Keratinocyte (primary cell): ENCODE results near the gene SLC1A2. TPM values are rescaled to one million over a fixed set of nuclear protein-coding genes. Genes with fewer than 3 reads are reported as not detected.

Experiments
- DNase-seq: peaks from one replicate; pipeline ENCODE4 v3.0.0-alpha.2; 2011; ENCODE audit warnings: low read depth, missing footprints, low spot score
- FAIRE-seq: peaks from 2 replicates; lab custom pipeline; 2011; peaks lifted over from hg19 to GRCh38; lab: Jason Lieb, UNC
- H2AFZ ChIP-seq: 2 replicates; pipeline ENCODE4 v1.6.0; 2012; ENCODE audit warnings: low read length, control low read depth, inconsistent platforms; ENCODE audit not compliant: control insufficient read depth
- H3K27ac ChIP-seq: 2 replicates; pipeline ENCODE4 v1.5.1; 2011; ENCODE audit warnings: low read length; ENCODE audit not compliant: control insufficient read depth, insufficient read depth
- H3K27me3 ChIP-seq: 3 replicates; pipeline ENCODE4 v1.6.0; 2011; ENCODE audit warnings: low read length; ENCODE audit not compliant: control insufficient read depth, insufficient read depth; ENCODE audit errors: extremely low read depth
- H3K36me3 ChIP-seq, 2 experiments: 2 replicates in 1 of 2; 3 replicates in 1 of 2; pipeline ENCODE4 v1.5.1; 2011; ENCODE audit warnings: low read length in 2 of 2, mild to moderate bottlenecking in 1 of 2; ENCODE audit not compliant: control insufficient read depth in 2 of 2, insufficient read depth in 2 of 2; ENCODE audit errors: extremely low read depth in 1 of 2
- H3K4me1 ChIP-seq: 3 replicates; pipeline ENCODE4 v1.5.1; 2011; ENCODE audit warnings: low read length; ENCODE audit not compliant: control insufficient read depth, insufficient read depth; ENCODE audit errors: extremely low read depth
- H3K4me2 ChIP-seq: 3 replicates; pipeline ENCODE4 v1.6.0; 2011; ENCODE audit warnings: low read depth, low read length; ENCODE audit not compliant: control insufficient read depth, insufficient read depth; ENCODE audit errors: extremely low read depth
- H3K4me3 ChIP-seq, 3 experiments: fragments of 200-600 bp in 1 of 3; sonication (generic) in 1 of 3; 2 replicates in 2 of 3; 3 replicates in 1 of 3; pipeline ENCODE4 v1.5.1; 2011 to 2016; ENCODE audit warnings: low read length in 3 of 3, mild to moderate bottlenecking in 3 of 3, control low read depth in 2 of 3, inconsistent platforms in 1 of 3, low read depth in 1 of 3, mixed read lengths in 1 of 3, mixed run types in 1 of 3, moderate library complexity in 1 of 3; ENCODE audit not compliant: control insufficient read depth in 2 of 3, insufficient read depth in 2 of 3; ENCODE audit errors: extremely low read depth in 1 of 3
- H3K79me2 ChIP-seq: 2 replicates; pipeline ENCODE4 v1.6.0; 2012; ENCODE audit warnings: low read length; ENCODE audit not compliant: control insufficient read depth, insufficient read depth
- H3K9ac ChIP-seq: 3 replicates; pipeline ENCODE4 v1.6.0; 2011; ENCODE audit warnings: low read length; ENCODE audit not compliant: control insufficient read depth, insufficient read depth; ENCODE audit errors: extremely low read depth
- H3K9me1 ChIP-seq: 3 replicates; pipeline ENCODE4 v1.6.0; 2011; ENCODE audit warnings: low read length; ENCODE audit not compliant: control insufficient read depth, insufficient read depth; ENCODE audit errors: extremely low read depth
- H3K9me3 ChIP-seq: 2 replicates; pipeline ENCODE4 v1.5.1; 2012; ENCODE audit warnings: low read depth, low read length; ENCODE audit not compliant: control insufficient read depth
- H4K20me1 ChIP-seq: 3 replicates; pipeline ENCODE4 v1.6.0; 2011; ENCODE audit warnings: low read length; ENCODE audit not compliant: control insufficient read depth, insufficient read depth; ENCODE audit errors: extremely low read depth
- CTCF ChIP-seq, 3 experiments: IDR thresholded peaks in 1 of 3; conservative IDR thresholded peaks in 1 of 3; optimal IDR thresholded peaks in 1 of 3; 2 replicates in 2 of 3; 3 replicates in 1 of 3; pipeline versions ENCODE3 to v1.5.1; 2011; ENCODE audit warnings: low read length in 3 of 3, mild to moderate bottlenecking in 3 of 3, moderate library complexity in 2 of 3, control low read depth in 1 of 3, inconsistent platforms in 1 of 3; ENCODE audit not compliant: insufficient read depth in 2 of 3; ENCODE audit errors: extremely low read depth in 1 of 3
- EZH2 ChIP-seq: IDR thresholded peaks from one replicate; pipeline ENCODE4 v1.6.1; 2012; ENCODE audit warnings: inconsistent platforms, mild to moderate bottlenecking, low read length, moderate library complexity
- dilution Hi-C: fragments of 300-500 bp; cut with MboI; formaldehyde crosslinking; loops from one replicate; pipeline ENCODE4 v1.7.0; 2020; ENCODE audit warnings: low sequenced_read_pairs; ENCODE audit not compliant: extremely low pct_ligation_motif_present
- polyA plus RNA-seq, 5 experiments: library from polyadenylated mRNA; depleted of rRNA in 3 of 5; stranded (reverse) in 3 of 5; stranded (forward) in 1 of 5; unstranded in 1 of 5; fragments of >200 nt; gene quantifications; 1 replicate in 1 of 5; 2 replicates in 3 of 5; 3 replicates in 1 of 5; pipeline versions ENCODE4 v1.2.1 to v1.2.3, GENCODE V29; 2011 to 2012; ENCODE audit warnings: missing spikeins in 2 of 5, low read depth in 1 of 5, low replicate concordance in 1 of 5

SLC1A2 gene
- polyA plus RNA-seq, 1 donor (not counting 4 experiments of a cell fraction or from before 2014, with no cell fraction given) = under 0.01 TPM

- dilution Hi-C loops = no loop called here
- Histone ChIP-seq H3K36me3 (no peaks in the 10 kb centered on the region), H3K9me3 (no peaks in the 10 kb centered on the region), H3K4me2 (no peak overlapping the region), H3K79me2 (no peaks in the 10 kb centered on the region), H3K4me3 (no peak overlapping the region), H2AFZ (no peak overlapping the region), H3K4me1 (no peaks in the 10 kb centered on the region), H3K27me3 (peaks cover 27% of the 10 kb centered on the region), H4K20me1 (no peaks in the 10 kb centered on the region), H3K27ac (no peak overlapping the region), H3K9me1 (no peaks in the 10 kb centered on the region), H3K9ac (no peak overlapping the region)
- no peak for DNase-seq
- no peak for FAIRE-seq
- TF ChIP-seq CTCF (optimal IDR thresholded peaks at IDR 0.05 in 1 of 3, IDR thresholded peaks at IDR 0.05 in 1 of 3, conservative IDR thresholded peaks at IDR 0.05 in 1 of 3; ENCODE audit: extremely low read depth in 1 of 3, insufficient read depth in 2 of 3, low read length in 3 of 3) (no peak), EZH2 (no peak)
Measured at GRCh38 chr11:35426351-35426750, 7.0 kb upstream of the SLC1A2 start.

- Histone ChIP-seq H3K9me1 (no peaks in the 10 kb centered on the region), H3K36me3 (no peaks in the 10 kb centered on the region), H3K4me1 (no peaks in the 10 kb centered on the region), H3K4me2 (no peak overlapping the region), H2AFZ (no peak overlapping the region), H3K9ac (no peak overlapping the region), H3K27me3 (peaks cover 26% of the 10 kb centered on the region), H3K79me2 (no peaks in the 10 kb centered on the region), H3K27ac (no peak overlapping the region), H4K20me1 (no peaks in the 10 kb centered on the region), H3K4me3 (no peak overlapping the region), H3K9me3 (no peaks in the 10 kb centered on the region)
- FAIRE-seq (no peak), DNase-seq (no peak)
- dilution Hi-C loops = no loop called here
- TF ChIP-seq EZH2 (no peak), CTCF (optimal IDR thresholded peaks at IDR 0.05 in 1 of 3, IDR thresholded peaks at IDR 0.05 in 1 of 3, conservative IDR thresholded peaks at IDR 0.05 in 1 of 3; ENCODE audit: extremely low read depth in 1 of 3, insufficient read depth in 2 of 3, low read length in 3 of 3) (no peak)
Measured at GRCh38 chr11:35425603-35426212, 6.3 kb upstream of the SLC1A2 start.
